Activated B cell treated with CpG ODN at 0.5 μM for 24 hours (primary cell): Measurements from ENCODE around the gene VEPH1. TPM values are rescaled to one million over a fixed set of nuclear protein-coding genes. Genes with fewer than 3 reads are reported as not detected.

ENCODE experiments used
- ATAC-seq: fragments of 200-7000 bp; cut with Tn5 transposase; one replicate; pipeline ENCODE4 v1.10.0; 2021; ENCODE audit warnings: low read depth, mild to moderate bottlenecking, moderate library complexity
- CTCF ChIA-PET: fragments of 350-600 bp; sonication (Branson Sonifier 250); formaldehyde crosslinking; loops from one replicate; lab custom pipeline; 2021; ENCODE audit warnings: antibody characterized with exemption; lab: Charles Lee
- POLR2A ChIA-PET: fragments of 350-600 bp; sonication (Branson Sonifier 250); formaldehyde crosslinking; loops from one replicate; lab custom pipeline; 2021; ENCODE audit warnings: antibody characterized with exemption; lab: Charles Lee
- DNase-seq: peaks from one replicate; pipeline ENCODE4 v3.0.0; 2022
- H3K27ac Mint-ChIP-seq: one replicate; pipeline ENCODE4 v1.8.0; 2020; ENCODE audit warnings: mixed read lengths
- H3K27me3 Mint-ChIP-seq: one replicate; pipeline ENCODE4 v1.8.0; 2021; ENCODE audit warnings: mixed read lengths
- H3K36me3 Mint-ChIP-seq: one replicate; pipeline ENCODE4 v1.8.0; 2021; ENCODE audit warnings: low read depth, mixed read lengths
- H3K4me1 Mint-ChIP-seq: one replicate; pipeline ENCODE4 v1.8.0; 2021; ENCODE audit warnings: mixed read lengths
- H3K4me3 Mint-ChIP-seq: one replicate; pipeline ENCODE4 v1.8.0; 2020; ENCODE audit warnings: mild to moderate bottlenecking, mixed read lengths
- H3K9me3 Mint-ChIP-seq: one replicate; pipeline ENCODE4 v1.8.0; 2020; ENCODE audit warnings: mixed read lengths
- intact Hi-C: fragments of 100-400 bp; cut with micrococcal nuclease; formaldehyde crosslinking; loops from one replicate; pipeline ENCODE4 v1.15.1; 2024
- total RNA-seq: library from RNA; stranded (reverse); gene quantifications from 2 replicates; pipeline ENCODE4 v1.2.3, GENCODE V29; 2022
- TF ChIP-seq, protein P1 (sequence below): fragments of 200-600 bp; IDR thresholded peaks from one replicate; pipeline ENCODE4 v1.8.0; 2022; ENCODE audit warnings: antibody characterized with exemption, mild to moderate bottlenecking

VEPH1 gene
- total RNA-seq, 1 donor from 2014 or later = not detected

GRCh38 chr3:157523814-157524213, 20.6 kb upstream of the VEPH1 start:
- Mint-ChIP-seq H3K4me3 (no peak overlapping the region), H3K4me1 (no peaks in the 10 kb centered on the region), H3K27ac (no peak overlapping the region), H3K36me3 (no peaks in the 10 kb centered on the region), H3K27me3 (no peaks in the 10 kb centered on the region), H3K9me3 (no peaks in the 10 kb centered on the region)
- POLR2A ChIA-PET = no interaction called here
- TF ChIP-seq, protein P1, sequence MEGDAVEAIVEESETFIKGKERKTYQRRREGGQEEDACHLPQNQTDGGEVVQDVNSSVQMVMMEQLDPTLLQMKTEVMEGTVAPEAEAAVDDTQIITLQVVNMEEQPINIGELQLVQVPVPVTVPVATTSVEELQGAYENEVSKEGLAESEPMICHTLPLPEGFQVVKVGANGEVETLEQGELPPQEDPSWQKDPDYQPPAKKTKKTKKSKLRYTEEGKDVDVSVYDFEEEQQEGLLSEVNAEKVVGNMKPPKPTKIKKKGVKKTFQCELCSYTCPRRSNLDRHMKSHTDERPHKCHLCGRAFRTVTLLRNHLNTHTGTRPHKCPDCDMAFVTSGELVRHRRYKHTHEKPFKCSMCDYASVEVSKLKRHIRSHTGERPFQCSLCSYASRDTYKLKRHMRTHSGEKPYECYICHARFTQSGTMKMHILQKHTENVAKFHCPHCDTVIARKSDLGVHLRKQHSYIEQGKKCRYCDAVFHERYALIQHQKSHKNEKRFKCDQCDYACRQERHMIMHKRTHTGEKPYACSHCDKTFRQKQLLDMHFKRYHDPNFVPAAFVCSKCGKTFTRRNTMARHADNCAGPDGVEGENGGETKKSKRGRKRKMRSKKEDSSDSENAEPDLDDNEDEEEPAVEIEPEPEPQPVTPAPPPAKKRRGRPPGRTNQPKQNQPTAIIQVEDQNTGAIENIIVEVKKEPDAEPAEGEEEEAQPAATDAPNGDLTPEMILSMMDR = no peak
- intact Hi-C loops = no loop called here
- CTCF ChIA-PET = no interaction called here
- no peak for ATAC-seq
- DNase-seq = no peak

DNA sequence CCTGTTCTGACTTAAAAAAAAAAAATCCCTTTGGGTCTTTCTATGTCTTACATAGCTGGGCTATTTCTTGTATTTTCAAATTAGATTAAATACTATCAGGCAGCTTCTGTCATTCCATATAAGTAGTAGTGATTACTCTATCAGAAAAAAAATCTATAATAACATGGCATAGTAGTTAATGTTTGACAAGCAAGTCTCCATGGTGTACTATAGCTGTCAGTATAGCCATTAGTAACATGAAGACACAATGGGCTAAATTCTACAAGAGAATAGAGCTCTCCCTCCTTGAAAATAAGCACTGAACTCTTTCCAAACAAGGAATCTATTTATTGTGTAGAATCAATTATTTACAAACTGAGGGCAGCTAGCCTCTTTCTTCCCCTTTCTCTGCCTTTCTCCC, 19.4 kb upstream of the VEPH1 start:
- no peaks in the 10 kb centered on the region for H3K27me3 Mint-ChIP-seq
- CTCF ChIA-PET = no interaction called here

DNA sequence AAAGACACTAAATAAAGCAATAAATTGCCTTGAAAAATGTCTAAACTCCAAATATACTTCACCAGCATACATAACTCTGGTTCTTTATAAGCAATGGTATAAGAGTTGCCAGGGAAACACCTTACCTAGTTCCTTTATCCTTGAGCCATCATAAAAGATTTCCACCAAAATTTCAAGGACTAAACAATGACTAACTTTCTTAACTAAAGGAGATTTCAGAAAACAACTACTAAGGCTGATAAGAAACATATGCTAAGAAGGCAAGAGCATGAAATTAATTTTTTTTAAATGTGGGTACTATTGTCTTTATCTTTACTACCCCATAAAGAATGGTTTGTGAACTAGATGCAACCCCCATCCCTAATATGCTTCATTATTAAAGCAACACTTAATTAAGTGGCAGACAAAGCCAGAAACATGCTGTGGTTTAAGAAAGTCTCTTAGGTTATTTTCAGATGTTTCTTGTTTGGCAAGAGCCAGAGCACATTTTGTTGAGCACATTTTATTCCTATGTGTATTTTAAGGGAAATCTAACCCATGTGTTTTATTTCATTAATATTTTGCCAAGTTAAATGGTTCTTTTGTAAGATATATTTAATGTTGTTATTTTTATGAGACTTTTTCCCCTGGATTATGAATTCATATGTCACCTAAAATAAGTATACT, 17.4 kb upstream of the VEPH1 start:
- CTCF ChIA-PET = interaction anchor here (1.5 kb wide), 1 partner anchor 11 kb away, joined by 3 read pairs; no protein-coding TSS in a partner anchor
- TF ChIP-seq, protein P1 = no peak
- intact Hi-C loops = no loop called here
- H3K4me1 Mint-ChIP-seq = no peaks in the 10 kb centered on the region
- no peaks in the 10 kb centered on the region for H3K36me3 Mint-ChIP-seq
- DNase-seq = no peak
- no peak for ATAC-seq
- no peaks in the 10 kb centered on the region for H3K9me3 Mint-ChIP-seq
- H3K4me3 Mint-ChIP-seq = no peak overlapping the region
- H3K27me3 Mint-ChIP-seq = no peaks in the 10 kb centered on the region
- POLR2A ChIA-PET = no interaction called here
- H3K27ac Mint-ChIP-seq = no peak overlapping the region

More for the DNA sequence above, 19.4 kb upstream of the VEPH1 start:
- Mint-ChIP-seq H3K4me1 (no peaks in the 10 kb centered on the region), H3K4me3 (no peak overlapping the region), H3K9me3 (no peaks in the 10 kb centered on the region), H3K27ac (no peak overlapping the region), H3K36me3 (no peaks in the 10 kb centered on the region)
- intact Hi-C loops = no loop called here
- no peak for ATAC-seq
- POLR2A ChIA-PET = no interaction called here
- no peak for DNase-seq
- TF ChIP-seq, protein P1 = no peak

- H3K4me1 Mint-ChIP-seq = no peaks in the 10 kb centered on the region
- DNase-seq (no peak), ATAC-seq (no peak)
- intact Hi-C loops = no loop called here
- CTCF ChIA-PET = no interaction called here
- no peaks in the 10 kb centered on the region for H3K27me3 Mint-ChIP-seq
- no peak overlapping the region for H3K4me3 Mint-ChIP-seq
- POLR2A ChIA-PET = no interaction called here
- no peak overlapping the region for H3K27ac Mint-ChIP-seq
- TF ChIP-seq, protein P1 = no peak
- no peaks in the 10 kb centered on the region for H3K36me3 Mint-ChIP-seq
- no peaks in the 10 kb centered on the region for H3K9me3 Mint-ChIP-seq
Observed at GRCh38 chr3:157518881-157519280, 15.7 kb upstream of the VEPH1 start.

GRCh38 chr3:157516928-157517327, 13.7 kb upstream of the VEPH1 start:
- Mint-ChIP-seq H3K9me3 (no peaks in the 10 kb centered on the region), H3K27me3 (no peaks in the 10 kb centered on the region), H3K27ac (no peak overlapping the region), H3K36me3 (no peaks in the 10 kb centered on the region), H3K4me3 (no peak overlapping the region), H3K4me1 (no peaks in the 10 kb centered on the region)
- TF ChIP-seq, protein P1 = no peak
- no peak for ATAC-seq
- DNase-seq = no peak
- CTCF ChIA-PET = no interaction called here
- intact Hi-C loops = no loop called here
- POLR2A ChIA-PET = no interaction called here
